Caco-2 (cell line): ENCODE results near the gene PSTPIP1. TPM values are rescaled to one million over a fixed set of nuclear protein-coding genes. Genes with fewer than 3 reads are reported as not detected.

Experiments
- BruUV-seq: library from RNA; stranded (reverse); fragments of 400-500 nt; replicated peaks from 2 replicates; lab custom pipeline; 2021; lab: Mats Ljungman, UMichigan
- CTCF ChIA-PET: fragments of 300-600 bp; sonication (Branson Sonifier 250); formaldehyde crosslinking; loops from one replicate; lab custom pipeline; 2022; ENCODE audit warnings: antibody characterized with exemption; lab: Charles Lee
- POLR2A ChIA-PET: fragments of 300-600 bp; sonication (Branson Sonifier 250); formaldehyde crosslinking; loops from one replicate; lab custom pipeline; 2022; ENCODE audit warnings: antibody characterized with exemption; lab: Charles Lee
- DNase-seq, 2 experiments: peaks; one replicate each; pipeline versions ENCODE4 v3.0.0 to v3.0.0-alpha.2; 2020 to 2022
- H3K27me3 ChIP-seq: replicated peaks from 2 replicates; pipeline ENCODE4 v1.6.0; 2011; ENCODE audit warnings: low read length; ENCODE audit not compliant: control insufficient read depth, insufficient read depth
- H3K36me3 ChIP-seq: 2 replicates; pipeline ENCODE4 v1.5.1; 2011; ENCODE audit warnings: low read length; ENCODE audit not compliant: control insufficient read depth, insufficient read depth
- H3K4me1 ChIP-seq: fragments of 250-450 bp; sonication (Bioruptor Pico); 2 replicates; pipeline ENCODE4 v1.5.1; 2020; ENCODE audit warnings: mild to moderate bottlenecking
- H3K4me3 ChIP-seq: 2 replicates; pipeline ENCODE4 v1.5.1; 2011; ENCODE audit warnings: low read depth, mild to moderate bottlenecking, control low read depth, low read length
- H3K9me3 ChIP-seq: fragments of 250-450 bp; sonication (Bioruptor Pico); 2 replicates; pipeline ENCODE4 v1.5.1; 2020; ENCODE audit warnings: mild to moderate bottlenecking, moderate library complexity
- H3K27ac Mint-ChIP-seq: one replicate; pipeline ENCODE4 v1.8.0; 2022; ENCODE audit warnings: mixed read lengths; ENCODE audit not compliant: unreplicated experiment
- H3K27me3 Mint-ChIP-seq: one replicate; pipeline ENCODE4 v1.8.0; 2022; ENCODE audit warnings: mixed read lengths; ENCODE audit not compliant: insufficient read depth, unreplicated experiment
- H3K36me3 Mint-ChIP-seq: one replicate; pipeline ENCODE4 v1.8.0; 2022; ENCODE audit warnings: mild to moderate bottlenecking, mixed read lengths; ENCODE audit not compliant: insufficient read depth, unreplicated experiment
- H3K4me1 Mint-ChIP-seq: one replicate; pipeline ENCODE4 v1.8.0; 2022; ENCODE audit warnings: low read depth, mixed read lengths; ENCODE audit not compliant: unreplicated experiment
- H3K4me3 Mint-ChIP-seq: one replicate; pipeline ENCODE4 v1.8.0; 2022; ENCODE audit warnings: mild to moderate bottlenecking, moderate library complexity, mixed read lengths; ENCODE audit not compliant: unreplicated experiment
- H3K9me3 Mint-ChIP-seq: one replicate; pipeline ENCODE4 v1.8.0; 2022; ENCODE audit warnings: mixed read lengths; ENCODE audit not compliant: unreplicated experiment
- intact Hi-C: fragments of 100-400 bp; cut with micrococcal nuclease; formaldehyde crosslinking; loops from one replicate; pipeline ENCODE4 v1.10.0; 2022; ENCODE audit not compliant: unreplicated experiment
- total RNA-seq: library from RNA; stranded (reverse); gene quantifications from 2 replicates; pipeline ENCODE4 v1.2.3, GENCODE V29; 2022
- TF ChIP-seq, protein P1 (sequence below), 2 experiments: fragments of 200-600 bp in 1 of 2; IDR thresholded peaks; 1 replicate in 1 of 2; 2 replicates in 1 of 2; pipeline versions ENCODE4 v1.5.1 to v1.8.0; 2011 to 2022; ENCODE audit warnings: antibody characterized with exemption in 1 of 2, control low read depth in 1 of 2, inconsistent platforms in 1 of 2, low read depth in 1 of 2, low read length in 1 of 2, mild to moderate bottlenecking in 1 of 2, moderate library complexity in 1 of 2; ENCODE audit not compliant: insufficient read depth in 1 of 2, severe bottlenecking in 1 of 2, unreplicated experiment in 1 of 2

PSTPIP1 gene
- total RNA-seq, 1 experiment from 2014 or later, result not detected

DNA sequence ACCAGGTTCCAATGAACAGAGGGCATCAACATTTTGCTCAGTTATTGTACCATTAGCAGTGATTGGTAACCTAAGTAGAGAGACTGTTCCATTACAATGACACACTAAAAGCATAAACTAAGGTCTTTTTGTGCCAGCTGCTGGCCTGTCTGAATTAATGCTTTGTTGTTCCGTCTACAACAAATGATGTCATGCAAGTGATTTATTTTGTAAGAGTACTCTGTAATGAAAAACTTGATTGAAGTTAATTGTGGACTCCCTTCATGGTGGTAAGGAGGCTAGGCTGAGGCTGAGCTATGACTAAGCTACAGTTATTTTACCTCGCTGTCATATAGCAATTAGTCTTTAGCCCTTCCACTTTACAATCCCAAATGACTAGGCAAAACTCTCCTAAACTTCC lies 40.2 kb upstream of the PSTPIP1 start:
- H3K27ac Mint-ChIP-seq, result no peak overlapping the region
- no peaks in the 10 kb centered on the region for H3K36me3 ChIP-seq
- H3K9me3 ChIP-seq, result no peaks in the 10 kb centered on the region
- ChIA-PET CTCF (interaction anchor here (0.7 kb wide), 1 partner anchor 127 kb away, joined by 7 read pairs; no protein-coding TSS in a partner anchor), POLR2A (no interaction called here)
- H3K4me1 ChIP-seq, result no peaks in the 10 kb centered on the region
- H3K9me3 Mint-ChIP-seq, result no peaks in the 10 kb centered on the region
- peaks cover 12% of the 10 kb centered on the region for H3K36me3 Mint-ChIP-seq
- no peak overlapping the region for H3K4me3 ChIP-seq
- no peaks in the 10 kb centered on the region for H3K27me3 Mint-ChIP-seq
- intact Hi-C loops, result no loop called here
- DNase-seq, result no peak
- TF ChIP-seq, protein P1, sequence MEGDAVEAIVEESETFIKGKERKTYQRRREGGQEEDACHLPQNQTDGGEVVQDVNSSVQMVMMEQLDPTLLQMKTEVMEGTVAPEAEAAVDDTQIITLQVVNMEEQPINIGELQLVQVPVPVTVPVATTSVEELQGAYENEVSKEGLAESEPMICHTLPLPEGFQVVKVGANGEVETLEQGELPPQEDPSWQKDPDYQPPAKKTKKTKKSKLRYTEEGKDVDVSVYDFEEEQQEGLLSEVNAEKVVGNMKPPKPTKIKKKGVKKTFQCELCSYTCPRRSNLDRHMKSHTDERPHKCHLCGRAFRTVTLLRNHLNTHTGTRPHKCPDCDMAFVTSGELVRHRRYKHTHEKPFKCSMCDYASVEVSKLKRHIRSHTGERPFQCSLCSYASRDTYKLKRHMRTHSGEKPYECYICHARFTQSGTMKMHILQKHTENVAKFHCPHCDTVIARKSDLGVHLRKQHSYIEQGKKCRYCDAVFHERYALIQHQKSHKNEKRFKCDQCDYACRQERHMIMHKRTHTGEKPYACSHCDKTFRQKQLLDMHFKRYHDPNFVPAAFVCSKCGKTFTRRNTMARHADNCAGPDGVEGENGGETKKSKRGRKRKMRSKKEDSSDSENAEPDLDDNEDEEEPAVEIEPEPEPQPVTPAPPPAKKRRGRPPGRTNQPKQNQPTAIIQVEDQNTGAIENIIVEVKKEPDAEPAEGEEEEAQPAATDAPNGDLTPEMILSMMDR (IDR thresholded peaks at IDR 0.05; ENCODE audit: insufficient read depth in 1 of 2, low read depth in 1 of 2, low read length in 1 of 2, severe bottlenecking in 1 of 2, unreplicated experiment in 1 of 2), result no peak
- H3K4me3 Mint-ChIP-seq, result no peak overlapping the region
- no TSS peak for BruUV-seq
- H3K4me1 Mint-ChIP-seq, result no peaks in the 10 kb centered on the region
- H3K27me3 ChIP-seq, result no peaks in the 10 kb centered on the region

DNA sequence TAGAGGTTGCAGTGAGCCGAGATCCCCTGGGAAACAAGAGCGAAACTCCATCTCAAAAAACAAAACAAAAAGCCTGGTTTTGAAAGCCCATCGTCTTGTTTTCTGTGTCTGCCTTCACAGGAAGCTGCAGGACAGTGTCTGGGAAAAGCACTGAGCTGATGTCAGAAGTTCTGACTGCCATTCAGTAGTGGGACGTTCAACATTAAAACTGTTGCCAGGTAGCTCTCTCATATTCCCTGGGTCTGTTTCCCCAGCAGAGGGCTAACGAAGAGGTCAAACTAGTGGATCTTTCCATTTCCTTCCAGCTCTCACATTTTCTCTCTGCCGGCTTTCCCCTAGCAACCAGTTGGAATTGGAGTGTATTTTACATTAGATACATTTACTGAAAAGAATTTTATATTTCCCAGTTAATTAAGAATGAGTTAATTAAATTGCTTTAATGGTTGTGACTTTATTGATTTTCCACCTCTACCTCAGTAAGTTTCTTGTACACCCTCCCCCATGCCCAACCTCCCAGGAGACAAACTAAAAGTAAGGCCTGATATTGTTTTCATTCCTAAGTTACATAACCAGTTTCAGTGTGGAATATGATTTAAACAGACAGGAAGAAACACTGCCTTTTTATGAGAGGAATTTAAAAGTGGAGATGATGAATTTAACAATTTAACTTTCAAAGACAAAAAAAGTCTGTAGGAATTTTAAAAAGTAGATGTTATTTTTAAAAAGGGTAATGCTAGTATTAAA lies 33.5 kb upstream of the PSTPIP1 start:
- TF ChIP-seq, protein P1 (IDR thresholded peaks at IDR 0.05; ENCODE audit: insufficient read depth in 1 of 2, low read depth in 1 of 2, low read length in 1 of 2, severe bottlenecking in 1 of 2, unreplicated experiment in 1 of 2), result no peak
- no peaks in the 10 kb centered on the region for H3K36me3 ChIP-seq
- Mint-ChIP-seq H3K4me3 (no peak overlapping the region), H3K27me3 (peaks cover 4% of the 10 kb centered on the region), H3K9me3 (no peaks in the 10 kb centered on the region), H3K27ac (no peak overlapping the region), H3K4me1 (no peaks in the 10 kb centered on the region), H3K36me3 (no peaks in the 10 kb centered on the region)
- H3K27me3 ChIP-seq, result no peaks in the 10 kb centered on the region
- intact Hi-C loops, result no loop called here
- no peaks in the 10 kb centered on the region for H3K4me1 ChIP-seq
- H3K4me3 ChIP-seq, result no peak overlapping the region
- ChIA-PET POLR2A (no interaction called here), CTCF (no interaction called here)
- no peaks in the 10 kb centered on the region for H3K9me3 ChIP-seq
- no peak for DNase-seq
- BruUV-seq, result no TSS peak

DNA sequence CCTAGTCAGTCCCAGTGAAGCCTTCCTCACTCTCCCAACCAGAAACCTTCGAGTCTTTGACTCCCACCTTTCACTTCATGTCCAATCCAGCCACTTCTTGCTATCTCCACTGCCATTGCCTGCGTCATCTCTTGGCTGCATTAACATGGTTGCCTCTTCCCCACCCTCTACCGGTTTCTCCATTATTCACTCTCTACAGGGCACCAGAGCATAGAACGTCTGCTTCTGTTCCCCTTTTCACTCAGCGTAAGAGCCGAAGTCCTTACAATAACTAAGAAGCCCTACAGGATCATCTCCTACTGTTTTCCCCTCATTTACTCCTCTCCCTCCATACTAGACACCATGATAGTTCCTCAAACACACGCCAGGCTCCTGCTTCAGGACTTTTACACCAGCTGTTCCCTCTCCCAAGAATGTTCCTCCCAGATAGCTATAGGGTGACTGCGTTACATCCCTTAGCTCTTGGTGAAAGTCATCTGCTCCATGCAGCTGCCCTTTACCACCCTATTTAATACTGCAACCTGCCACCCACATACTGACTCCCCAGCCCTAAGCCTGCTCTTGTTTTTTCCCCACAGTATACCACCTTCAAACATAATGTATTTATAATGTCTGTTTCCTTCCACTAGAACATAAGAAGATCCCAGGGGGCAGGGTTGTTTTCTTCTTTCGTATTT lies 32.5 kb upstream of the PSTPIP1 start:
- Histone ChIP-seq H3K4me3 (no peak overlapping the region), H3K9me3 (no peaks in the 10 kb centered on the region), H3K4me1 (no peaks in the 10 kb centered on the region), H3K27me3 (no peaks in the 10 kb centered on the region), H3K36me3 (no peaks in the 10 kb centered on the region)
- TF ChIP-seq, protein P1 (IDR thresholded peaks at IDR 0.05; ENCODE audit: insufficient read depth in 1 of 2, low read depth in 1 of 2, low read length in 1 of 2, severe bottlenecking in 1 of 2, unreplicated experiment in 1 of 2), result no peak
- Mint-ChIP-seq H3K27me3 (peaks cover 4% of the 10 kb centered on the region), H3K9me3 (no peaks in the 10 kb centered on the region), H3K36me3 (no peaks in the 10 kb centered on the region), H3K4me3 (no peak overlapping the region), H3K27ac (no peak overlapping the region), H3K4me1 (no peaks in the 10 kb centered on the region)
- intact Hi-C loops, result no loop called here
- ChIA-PET POLR2A (no interaction called here), CTCF (no interaction called here)
- no TSS peak for BruUV-seq
- no peak for DNase-seq
